GM21367 (cell line): ENCODE results near the gene TPCN1.
"Not testable (repeated sequence)": the region's sequence is repeated elsewhere in the genome, so short reads cannot be mapped to it uniquely, and the experiment has no call there.

Experiments
- ATAC-seq: cut with Tn5 transposase; IDR thresholded peaks from one replicate; pipeline ENCODE4 v1.9.1; 2021; ENCODE audit not compliant: unreplicated experiment

TPCN1 gene

DNA sequence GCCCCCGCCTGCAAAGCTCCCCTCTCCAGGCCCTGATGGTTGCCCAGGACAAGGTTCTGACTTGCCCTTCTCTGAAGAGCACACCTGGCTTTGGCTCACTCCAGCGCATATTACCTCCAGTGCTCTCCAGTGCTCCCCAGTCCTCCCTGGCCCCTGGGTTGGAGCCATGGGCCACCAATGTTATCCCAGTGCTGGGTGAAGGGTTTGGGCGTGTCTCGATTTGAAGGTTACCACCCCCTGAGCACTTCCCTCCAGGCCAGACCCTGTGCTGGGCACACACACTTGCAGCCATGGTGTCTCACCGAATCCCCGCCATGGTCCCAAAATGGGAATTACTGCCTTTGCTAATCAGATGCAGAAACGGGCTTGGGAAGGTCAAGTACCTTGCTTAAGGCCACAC lies 24.7 kb upstream of the TPCN1 start:
- no peak for ATAC-seq

DNA sequence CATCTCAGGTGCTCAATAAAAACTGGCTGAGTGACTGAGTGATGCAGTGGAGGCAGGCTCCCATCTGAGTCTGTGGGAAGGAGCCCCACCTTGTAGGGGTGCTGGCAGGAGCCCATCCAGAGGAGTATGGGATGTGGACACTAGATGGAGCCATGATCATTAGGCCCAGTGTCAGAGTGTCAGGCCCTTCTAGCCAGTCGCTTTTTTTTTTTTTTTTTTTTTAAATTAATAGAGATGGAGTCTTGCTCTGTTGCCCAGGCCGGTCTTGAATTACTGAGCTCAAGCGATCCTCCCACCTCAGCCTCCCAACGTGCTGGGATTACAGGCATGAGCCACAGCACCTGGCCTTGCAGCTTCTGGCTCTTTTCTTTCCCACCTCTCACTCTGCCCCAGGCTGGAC lies 24.3 kb upstream of the TPCN1 start:
- ATAC-seq: peak; percentile 74

DNA sequence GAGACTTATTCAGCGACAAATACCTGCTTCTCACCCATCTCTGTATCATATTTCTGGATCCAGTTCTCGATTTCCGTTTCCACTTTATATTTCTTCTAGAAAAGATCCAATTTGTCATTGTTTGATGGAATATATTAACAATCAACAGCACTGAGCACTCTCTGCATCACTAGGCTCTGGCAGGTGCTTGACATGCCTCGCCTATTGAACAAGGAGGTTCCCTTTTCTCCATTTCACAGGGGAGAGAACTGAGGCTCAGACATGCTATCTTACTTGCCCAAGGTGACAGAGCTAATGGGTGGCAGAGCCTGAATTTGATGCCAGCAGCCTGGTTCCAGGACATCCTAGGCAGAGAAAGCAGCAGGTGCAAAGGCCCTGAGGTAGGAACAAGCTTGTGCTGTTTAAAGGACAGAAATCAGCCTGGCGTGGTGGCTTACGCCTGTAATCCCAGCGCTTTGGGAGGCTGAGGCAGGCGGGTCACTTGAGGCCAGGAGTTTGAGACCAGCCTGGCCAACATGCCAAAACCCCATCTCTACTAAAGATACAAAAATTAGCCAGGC lies 23.7 kb upstream of the TPCN1 start:
- no peak for ATAC-seq

DNA sequence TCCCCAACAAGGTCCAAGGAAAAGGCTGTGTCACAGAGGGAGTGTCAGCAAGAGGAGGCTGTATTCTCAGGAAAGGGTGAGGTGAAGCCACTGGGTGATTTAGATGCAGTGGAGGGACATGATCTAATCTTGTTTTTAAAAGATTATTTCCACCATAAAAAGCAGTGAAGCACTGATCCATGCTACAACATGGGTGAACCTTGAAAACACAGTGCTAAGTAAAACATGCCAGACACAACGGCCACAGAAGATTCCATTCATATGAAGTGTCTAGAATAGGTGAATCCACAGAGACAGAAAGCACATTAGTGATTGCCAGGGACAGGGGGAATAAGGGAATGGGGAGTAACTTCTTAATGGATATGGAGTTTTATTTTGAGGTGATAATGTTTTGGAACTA lies 23.0 kb upstream of the TPCN1 start:
- ATAC-seq: no peak

DNA sequence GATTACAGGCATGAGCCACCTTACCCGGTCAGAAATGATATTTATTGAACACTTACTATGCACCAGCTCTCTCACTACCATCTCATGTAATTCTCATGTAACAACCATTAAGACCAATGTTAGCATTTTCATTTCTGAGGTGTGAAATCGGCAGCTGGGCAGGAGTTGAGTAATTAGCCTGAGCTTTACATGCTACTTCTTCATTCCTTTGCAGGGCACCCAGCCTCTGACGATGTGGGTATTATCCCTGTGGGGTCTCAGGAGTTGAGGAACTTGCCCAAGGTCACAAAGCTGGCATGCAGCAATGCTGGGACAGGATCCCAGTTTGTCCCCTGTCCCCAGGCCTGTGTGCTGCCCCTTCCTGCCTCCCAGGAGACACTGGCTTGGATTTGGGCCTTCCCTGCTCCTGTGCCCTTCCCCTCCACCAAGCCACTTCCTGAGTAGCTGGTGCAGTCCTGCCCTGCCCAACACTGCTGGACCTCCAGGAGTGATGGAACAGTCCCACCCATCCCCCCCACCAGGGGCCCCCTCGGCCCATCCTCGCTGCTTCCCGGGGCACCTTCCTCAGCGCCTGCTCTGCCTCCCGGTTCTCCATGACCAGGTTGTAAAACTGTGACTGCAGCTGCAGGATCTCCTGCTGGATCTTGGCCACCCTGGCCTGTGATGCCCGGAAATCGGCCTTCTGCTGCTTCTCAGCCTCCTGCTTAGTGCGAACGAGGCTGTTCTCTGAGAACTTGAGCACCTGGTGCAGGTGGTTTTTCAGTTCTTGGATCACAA lies 21.1 kb upstream of the TPCN1 start:
- ATAC-seq: no peak

DNA sequence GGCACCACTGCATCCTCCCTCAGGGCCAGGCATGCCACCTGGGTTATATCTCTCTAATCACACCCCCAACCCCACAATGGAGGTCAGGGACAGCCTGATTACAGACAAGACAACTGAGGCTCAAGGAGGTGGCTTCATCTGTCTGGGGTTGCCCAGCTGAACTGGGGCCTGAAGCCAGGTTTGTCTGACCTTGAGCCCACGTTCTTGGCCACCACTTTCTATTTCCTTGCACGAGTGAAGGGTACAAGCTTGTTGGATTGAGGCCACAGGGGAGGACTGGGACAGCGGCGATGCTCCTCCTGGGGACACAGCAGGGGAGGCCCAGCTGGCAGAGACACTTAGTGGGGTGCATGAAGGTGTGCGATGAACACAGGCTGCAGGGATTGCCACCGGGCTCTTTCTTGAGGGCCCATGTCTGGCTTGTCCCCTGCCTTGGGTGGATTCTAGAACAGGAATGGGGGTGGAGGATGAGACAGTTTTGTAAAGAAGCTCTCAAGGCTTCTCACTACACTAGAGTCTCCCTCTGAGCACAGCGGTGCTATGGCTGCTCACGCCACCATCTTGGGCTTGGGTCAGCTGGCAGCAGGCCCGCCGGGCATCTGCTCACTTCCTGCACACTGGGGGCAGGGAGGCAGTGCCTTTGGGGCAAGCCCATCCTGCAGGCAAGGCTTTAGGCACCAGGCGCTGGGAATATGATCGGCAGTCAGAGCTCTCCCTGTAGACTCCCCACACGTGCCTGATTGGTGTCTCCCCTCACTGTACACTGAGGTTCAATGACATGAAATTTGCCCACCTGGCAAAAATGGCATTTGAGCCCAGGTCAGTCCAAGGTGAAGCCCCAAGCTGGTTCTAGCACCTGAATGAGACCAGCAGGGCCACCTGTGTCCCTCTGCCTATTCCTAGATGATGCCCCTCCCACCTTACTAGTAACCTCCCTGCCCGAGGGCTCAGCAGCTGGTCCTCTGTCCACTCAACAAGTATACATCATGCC lies 19.8 kb upstream of the TPCN1 start:
- no peak for ATAC-seq

DNA sequence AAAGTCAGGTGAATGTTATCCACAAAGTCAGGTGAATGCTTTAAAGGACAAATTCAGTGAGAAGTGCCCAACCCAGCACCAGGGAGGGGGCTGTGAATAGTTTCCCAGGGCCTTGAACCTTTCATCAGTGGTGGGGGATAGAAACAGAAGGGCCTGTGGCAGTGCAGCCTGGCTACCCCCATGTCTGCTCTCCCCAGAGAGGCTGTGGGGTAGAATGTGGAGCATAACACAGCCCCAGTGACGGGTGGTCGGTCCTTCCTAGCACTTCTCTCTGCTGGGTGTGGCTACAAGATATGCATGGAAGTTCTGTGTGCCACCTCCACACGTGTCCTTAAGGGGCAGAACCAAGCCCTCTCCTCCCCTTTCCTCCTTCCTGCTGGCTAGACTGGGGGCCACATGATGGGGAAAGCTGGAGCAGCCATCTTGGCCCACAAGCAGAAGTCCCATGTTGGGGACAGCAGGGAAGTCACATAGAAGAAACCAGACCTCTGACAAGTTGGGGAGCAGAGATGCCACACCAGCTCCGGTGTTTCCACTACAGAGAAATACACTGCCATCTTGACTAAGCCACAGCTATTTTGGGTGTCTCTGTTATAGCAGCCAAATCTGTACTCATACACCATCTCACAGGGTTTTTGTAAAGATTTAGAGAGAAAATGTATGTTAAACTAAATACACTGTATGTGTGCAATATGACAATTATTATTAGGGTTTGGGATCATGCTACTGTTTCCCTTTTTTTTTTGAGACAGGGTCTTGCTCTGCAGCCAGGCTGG lies 18.8 kb upstream of the TPCN1 start:
- no peak for ATAC-seq

DNA sequence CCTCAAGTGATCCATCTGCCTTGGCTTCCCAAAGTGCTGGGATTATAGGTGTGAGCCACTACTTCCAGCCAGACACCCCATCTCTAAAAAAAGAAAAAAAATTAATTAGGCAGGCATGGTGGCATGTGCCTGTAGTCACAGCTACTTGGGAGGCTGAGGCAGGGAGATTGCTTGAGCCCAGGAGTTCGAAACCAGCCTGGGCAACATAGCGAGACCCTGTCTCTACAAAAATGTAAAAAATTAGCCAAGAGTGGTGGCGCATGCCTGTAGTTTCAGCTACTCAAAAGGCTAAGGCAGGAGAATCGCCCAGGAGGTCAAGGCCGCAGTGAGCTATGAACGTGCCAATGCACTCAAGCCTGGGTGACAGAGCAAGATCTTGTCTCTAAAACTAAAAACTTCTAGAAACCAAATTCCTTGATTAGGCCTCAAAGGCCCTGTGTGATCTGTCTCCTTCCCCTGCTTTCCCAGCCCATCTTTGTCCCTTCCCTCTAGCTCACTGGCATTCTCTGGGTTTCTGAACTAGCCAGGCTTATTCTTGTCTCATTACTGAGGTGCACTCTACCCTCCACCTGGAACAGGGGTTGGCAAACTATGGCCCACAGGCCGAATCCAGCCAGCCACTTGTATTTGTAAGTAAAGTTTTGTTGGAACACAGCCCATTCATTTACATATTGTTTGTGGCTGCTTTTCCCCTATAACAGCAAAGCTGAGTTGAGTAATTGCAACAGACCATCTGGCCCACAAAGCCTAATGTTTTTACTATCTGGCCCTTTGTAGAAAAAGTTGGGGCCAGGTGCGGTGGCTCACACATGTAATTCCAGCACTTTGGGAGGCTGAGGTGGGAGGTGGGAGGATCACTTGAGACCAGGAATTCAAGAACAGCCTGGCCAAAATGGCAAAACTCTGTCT lies 17.2 kb upstream of the TPCN1 start:
- no peak for ATAC-seq

DNA sequence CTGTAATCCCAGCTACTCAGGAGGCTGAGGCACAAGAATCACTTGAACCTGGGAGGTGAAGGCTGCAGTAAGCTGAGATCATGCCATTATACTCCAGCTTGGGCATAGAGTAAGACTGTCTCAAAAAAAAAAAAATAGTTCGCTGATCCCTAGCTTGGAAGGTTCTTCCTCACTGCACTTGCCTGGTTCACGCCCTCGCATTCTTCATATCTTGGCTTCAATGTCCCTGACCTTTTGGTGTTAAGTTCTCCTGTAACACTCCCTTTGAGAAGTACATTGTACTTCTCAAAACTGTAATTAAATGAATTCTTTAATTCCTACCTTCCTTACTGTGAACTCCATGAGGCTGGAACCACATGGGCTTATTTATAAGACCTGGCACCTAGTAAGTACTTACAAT lies 16.5 kb upstream of the TPCN1 start:
- no peak for ATAC-seq

DNA sequence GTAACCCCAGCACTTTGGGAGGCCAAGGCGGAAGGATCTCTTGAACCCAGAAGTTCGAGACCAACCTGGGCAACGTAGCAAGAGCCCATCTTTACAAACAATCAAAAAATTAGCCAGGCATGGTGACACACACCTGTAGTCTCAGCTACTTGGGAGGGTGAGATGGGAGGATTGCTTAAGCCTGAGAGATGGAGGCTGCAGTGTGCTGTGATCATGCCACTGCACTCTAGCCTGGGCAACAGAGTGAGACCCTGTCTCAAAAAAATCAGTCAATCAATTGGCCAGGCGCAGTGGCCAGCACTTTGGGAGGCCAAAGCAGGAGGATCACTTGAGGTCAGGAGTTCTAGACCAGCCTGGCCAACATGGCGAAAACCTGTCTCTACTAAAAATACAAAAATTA lies 14.5 kb upstream of the TPCN1 start:
- not testable (repeated sequence) for ATAC-seq

DNA sequence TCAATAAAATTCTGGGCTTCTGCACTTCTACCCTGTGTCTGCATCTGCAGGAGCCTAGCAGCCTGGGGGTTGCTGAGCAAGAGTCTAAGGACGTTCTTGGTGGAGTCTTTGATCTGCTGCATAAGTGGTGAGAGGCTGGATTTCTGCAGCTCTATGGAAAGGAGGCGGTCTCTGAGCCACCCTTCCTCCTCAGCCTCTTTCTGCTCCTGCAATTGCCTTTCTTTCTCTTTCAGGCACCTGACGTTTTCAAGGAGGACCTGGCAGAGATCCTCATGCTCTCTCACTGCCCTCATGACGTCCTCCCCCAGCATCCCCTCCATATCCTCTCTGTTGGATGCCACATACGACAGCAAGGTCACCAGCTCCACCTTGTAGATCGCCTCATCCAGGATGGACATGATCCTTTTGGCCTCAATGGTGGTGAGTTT lies 13.6 kb upstream of the TPCN1 start:
- no peak for ATAC-seq

DNA sequence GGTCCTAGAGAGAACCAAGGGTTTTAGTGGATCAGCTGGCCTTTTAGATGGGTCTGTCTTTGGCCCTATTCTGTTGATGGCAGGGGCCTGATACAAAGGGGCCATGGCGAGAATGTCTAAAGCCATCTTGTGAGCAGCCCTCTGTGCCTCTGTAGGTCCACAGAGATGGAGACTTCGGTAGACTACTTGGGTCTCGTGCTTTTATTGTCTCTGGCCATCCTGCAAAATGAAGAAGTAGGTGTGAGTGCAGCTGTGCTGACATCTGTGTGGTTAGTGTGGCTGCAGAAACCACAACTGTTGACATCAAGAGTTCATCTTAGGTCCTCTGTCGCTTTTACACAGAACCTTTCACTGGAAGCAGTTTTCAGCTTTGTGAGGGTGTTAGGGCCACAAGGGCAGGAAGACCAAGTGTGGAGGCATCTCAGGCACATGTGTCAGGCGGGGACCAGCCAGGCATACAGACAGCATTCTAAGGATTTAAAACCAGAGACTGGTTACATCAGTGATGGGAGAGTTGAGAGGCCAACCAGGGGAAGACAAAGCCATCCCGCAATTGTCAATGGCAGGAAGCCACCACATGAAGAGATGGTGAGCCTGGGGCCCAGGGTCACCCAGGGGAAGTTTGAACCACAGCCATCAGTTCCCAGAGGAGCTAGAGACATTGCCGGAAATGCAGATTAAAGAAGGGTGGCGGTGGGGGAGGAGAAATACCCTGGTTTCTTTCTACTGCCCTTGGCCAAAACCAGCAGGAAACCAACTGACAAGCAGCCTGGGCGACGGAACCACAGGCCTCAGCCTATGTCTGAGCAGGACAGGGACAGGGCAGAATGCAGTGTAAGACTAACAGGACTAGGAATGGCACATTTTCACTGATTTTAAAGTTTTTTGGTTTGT lies 13.0 kb upstream of the TPCN1 start:
- ATAC-seq: peak; percentile 68

DNA sequence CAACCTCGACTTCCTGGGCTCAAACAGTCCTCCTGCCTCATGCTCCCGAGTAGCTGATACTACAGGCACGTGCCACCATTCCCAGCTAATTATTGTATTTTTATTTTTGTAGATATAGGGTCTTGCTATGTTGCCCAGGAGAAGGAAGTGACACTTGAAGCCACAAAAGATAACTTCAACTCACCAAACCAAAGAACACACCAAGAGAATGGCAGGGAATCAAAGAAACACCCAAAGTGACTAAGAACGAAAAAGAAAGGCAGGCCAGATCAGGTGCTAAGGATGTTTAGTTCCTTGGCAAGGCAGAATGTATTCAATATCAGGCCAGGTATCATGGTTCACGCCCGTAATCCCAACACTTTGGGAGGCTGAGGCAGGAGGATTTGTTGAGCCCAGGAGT lies 10.1 kb upstream of the TPCN1 start:
- ATAC-seq: no peak

DNA sequence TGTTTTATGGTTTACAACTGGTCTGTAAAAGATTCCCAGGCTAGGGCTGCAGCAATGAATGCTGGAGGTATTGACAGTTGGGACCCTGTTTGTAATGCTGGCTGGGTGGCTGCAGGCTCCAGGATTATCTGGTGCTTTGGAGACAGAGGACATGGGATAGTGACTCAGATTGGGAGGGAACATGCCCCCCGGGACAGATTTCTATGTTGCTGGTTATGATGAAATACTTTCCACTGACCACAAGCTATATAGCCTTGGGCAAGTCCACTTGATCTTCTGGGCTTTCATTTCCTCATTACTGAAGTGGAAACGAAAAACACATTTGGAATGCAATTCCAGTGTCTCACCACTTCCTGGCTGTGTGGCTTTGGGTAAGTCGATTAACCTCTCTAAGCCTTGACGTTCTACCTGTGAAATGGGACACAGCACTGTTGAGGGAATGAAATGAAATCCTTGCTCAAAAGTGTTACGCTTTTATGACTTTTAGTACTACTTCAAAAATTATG lies 6.3 kb upstream of the TPCN1 start:
- ATAC-seq: no peak

DNA sequence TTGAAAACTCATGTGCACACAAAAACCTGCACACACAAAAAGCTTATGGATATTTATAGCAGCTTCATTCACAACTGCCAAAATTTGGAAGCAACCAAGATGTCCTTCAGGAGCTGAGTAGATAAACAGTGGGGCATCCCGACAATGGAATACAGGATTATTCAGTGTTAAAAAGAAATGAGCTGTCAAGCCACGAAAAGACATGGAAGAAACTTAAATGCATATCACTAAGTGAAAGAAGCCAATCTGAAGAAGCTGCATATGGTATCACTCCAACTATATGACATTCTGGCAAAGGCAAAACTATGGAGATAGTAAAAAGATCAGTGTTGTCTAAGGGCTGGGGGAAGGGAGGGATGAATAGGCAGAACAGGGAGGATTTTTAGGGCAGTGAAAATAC lies 5.2 kb upstream of the TPCN1 start:
- no peak for ATAC-seq

DNA sequence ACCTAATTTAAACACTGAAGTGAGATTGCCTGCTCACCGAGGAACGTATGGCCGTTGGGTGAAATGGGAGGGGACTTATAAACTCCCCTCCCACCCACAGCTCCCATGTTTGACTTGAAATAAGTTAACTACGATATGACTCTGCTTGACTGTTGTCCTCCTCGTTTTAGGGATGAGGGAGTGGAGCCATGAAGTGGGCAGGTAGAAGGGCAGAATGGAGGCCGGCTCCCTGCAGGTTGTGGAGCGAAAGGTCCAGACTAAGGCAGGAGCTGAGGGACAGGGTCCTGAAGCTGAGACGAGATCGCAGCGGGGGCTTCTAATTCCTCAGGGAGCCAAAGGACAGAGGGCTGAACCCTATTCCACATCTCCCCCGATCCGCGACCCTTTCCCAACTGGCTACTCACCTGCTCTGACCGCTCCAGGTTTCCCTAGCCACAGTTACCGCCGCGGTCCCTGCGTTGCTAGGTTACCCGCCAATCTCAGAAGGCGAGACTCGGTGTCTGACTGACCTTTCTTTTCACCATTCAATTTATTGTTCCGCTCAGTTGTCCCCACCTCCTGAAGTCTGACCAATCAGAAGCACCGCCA lies 577 bp upstream of the TPCN1 start:
- no peak for ATAC-seq

DNA sequence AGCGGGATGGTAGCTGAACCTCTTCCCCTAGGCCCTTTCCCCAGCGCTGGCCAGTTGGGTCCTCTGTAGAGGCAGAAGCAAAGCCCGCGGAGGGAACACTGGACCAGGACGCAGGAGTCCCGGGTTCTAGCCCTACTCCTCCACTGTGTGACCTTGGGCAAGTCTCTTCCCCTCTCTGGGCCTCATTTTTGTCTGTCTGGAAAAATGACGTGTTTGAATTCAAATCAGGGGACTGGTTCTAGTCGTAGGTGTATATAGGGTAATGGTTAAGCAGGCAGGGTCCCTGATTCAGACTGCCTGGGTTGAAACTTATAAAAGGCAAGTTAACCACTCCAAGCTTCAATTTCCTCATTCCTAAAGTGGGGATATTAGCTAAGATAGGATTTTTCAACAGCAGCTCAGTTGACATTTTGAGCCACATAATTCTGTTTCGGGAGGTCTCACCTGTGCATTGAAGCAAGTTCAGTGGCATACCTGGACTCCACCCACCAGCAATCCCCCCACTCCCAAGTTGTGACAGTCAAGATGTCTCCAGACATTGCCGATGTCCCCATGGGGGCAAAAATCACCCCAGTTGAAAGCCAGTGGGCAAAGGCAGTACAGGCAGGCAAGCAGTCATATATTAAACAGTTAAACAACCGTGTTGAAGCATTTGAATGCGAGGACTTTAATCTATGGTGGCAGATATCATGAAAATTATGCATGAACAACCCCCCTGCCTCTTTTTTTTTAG lies 899 bp downstream of the TPCN1 start:
- ATAC-seq: no peak
